ENCODE data around the gene PEDS1.

GRCh38 chr20:50145566-50145965 lies 8.0 kb downstream of the PEDS1 start:
- TF ChIP-seq CTCF (conservative IDR thresholded peaks at IDR 0.05) (no peak), EZH2 (IDR thresholded peaks at IDR 0.05; ENCODE audit: low read depth) (no peak)

All from PC-9 (cell line).